HG03575 (cell line): ENCODE data around the gene ANAPC2.
"Not testable (repeated sequence)": the region's sequence is repeated elsewhere in the genome, so short reads cannot be mapped to it uniquely, and the experiment has no call there.

Experiments
- ATAC-seq: cut with Tn5 transposase; IDR thresholded peaks from one replicate; pipeline ENCODE4 v1.9.1; 2021; ENCODE audit not compliant: unreplicated experiment, insufficient number of reproducible peaks, low FRiP score; ENCODE audit errors: extremely low read depth

Gene ANAPC2

DNA sequence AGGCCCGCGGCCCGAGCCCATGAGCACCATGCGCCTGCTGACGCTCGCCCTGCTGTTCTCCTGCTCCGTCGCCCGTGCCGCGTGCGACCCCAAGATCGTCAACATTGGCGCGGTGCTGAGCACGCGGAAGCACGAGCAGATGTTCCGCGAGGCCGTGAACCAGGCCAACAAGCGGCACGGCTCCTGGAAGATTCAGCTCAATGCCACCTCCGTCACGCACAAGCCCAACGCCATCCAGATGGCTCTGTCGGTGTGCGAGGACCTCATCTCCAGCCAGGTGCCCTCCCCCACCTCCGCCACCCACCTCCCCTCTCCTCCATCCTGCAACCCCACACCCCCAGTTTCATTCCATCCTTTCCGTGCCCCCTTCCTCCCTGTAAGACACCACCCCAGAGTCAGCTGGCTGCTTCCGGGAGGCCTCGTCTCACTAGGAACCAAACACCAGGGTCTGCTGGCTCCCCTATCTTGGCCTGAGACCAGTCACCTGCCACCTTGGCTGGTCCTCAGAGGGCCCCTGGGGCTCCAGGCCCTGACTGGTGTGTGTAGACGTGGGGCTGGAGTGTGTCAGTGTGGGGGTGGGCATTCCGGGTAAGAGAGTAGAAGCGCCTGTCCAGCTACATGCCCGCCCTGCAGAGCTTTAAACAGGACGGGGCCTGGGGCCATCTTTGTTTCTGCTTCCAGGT, 48.8 kb downstream of the ANAPC2 start:
- ATAC-seq, result no peak

- no peak for ATAC-seq
Measured at GRCh38 chr9:137138722-137139467, 49.5 kb downstream of the ANAPC2 start, which contains the start of gene GRIN1. GRIN1 (plus strand) TSS chr9:137139154; CDS start chr9:137139487, 333 bp downstream.

DNA sequence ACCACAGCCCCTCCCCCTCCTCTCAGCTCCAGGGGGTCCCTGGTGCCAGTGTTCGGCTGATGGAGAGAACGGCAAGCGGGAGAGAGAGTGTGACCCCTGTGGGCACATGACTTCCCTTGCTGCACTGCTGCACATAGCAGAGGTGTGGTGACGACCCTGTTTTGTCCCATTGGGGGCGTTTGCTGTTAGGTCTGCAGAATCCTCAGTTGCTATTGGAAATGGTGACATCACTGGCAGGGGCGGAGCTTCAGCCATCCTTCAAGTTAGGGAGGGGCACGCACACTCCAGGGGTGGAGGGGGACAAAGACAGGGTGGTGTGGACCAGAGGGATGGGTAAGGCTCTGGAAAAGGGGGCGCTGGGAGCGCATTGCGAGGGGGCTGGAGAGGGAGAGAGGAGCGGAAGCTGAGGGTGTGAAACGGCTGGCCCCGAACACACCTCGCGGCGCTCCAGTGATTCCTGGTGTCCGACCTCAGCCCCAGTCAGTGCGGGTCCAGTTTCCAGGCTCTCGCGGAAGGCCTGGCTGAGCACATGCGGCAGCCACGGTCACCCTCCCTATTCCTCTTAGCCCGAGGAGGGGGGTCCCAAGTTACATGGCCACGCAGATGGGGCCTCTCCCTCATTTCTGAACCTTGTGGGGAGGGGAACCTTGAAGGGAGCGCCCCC, 50.2 kb downstream of the ANAPC2 start:
- no peak for ATAC-seq

GRCh38 chr9:137136881-137137607, 51.3 kb downstream of the ANAPC2 start:
- no peak for ATAC-seq

DNA sequence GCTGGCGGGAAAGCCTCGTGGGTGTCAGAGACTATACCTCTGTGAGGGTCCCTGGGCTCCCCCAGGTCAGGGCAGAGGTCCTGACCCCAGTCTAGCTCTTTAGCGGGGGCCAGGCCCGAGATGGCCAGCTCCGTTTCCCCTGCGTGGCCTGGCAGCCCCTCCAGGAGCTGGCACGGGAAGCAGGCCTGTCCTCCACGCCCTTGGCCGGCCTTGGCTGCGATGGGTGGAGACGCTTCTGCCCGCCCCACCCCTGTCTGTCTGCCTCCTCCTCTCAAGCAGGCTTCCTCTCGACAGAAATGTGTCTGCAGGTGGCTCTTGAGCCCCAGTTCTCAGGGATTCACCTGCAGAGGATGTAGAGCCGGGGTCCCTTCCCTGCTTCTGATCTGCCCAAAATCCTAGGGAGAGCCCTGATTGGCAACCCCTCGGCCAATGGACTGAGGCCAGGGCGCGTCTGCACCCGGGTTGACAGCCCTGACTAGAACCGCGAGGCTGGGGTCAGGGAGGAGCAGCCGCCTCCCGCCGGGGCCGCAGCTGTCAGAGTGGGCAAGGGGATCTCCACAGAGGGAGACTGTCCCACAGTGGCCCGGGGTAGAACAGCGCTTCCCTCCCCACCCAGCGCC, 52.0 kb downstream of the ANAPC2 start:
- ATAC-seq, result no peak

- not testable (repeated sequence) for ATAC-seq
Measured at GRCh38 chr9:137135154-137135553, 53.2 kb downstream of the ANAPC2 start.

GRCh38 chr9:137134191-137134590, 54.2 kb downstream of the ANAPC2 start:
- no peak for ATAC-seq

- no peak for ATAC-seq
Measured at GRCh38 chr9:137130176-137130755, 58.1 kb downstream of the ANAPC2 start.

DNA sequence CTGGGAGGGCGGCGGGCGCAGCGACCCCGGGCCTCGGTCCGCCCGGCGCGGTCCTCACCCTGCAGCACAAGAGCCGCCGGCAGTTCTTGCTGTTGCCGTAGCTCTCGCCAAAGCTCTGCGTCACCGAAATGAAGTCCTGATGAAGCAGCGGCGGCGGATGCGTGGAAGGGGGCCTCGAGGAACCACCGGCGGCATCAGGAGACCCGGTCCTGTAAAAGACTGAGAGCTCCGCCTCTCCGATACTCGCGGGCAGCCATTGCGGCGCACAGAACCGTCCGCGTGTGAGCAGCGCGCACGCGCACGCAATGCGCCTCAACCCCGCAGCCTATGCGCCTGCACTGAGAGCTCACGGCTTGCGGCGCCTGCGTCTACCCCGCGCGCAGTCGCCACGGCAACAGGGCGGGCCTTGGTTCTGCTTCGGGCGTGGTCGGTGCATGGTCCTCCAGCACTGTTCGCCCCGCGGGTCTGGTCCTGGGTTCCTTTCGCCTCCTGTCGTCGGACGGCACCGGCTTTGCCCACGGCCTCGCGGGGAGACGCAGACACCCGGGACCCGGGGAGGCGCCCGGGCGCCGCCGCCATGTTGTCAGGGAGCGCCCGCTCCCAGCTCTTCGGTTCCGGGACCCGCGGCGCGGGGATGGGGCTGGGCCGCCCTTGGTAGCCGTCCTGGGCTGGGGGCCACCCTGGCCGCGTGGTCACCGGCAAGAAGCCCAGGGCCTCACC, 58.7 kb downstream of the ANAPC2 start:
- ATAC-seq, result no peak

DNA sequence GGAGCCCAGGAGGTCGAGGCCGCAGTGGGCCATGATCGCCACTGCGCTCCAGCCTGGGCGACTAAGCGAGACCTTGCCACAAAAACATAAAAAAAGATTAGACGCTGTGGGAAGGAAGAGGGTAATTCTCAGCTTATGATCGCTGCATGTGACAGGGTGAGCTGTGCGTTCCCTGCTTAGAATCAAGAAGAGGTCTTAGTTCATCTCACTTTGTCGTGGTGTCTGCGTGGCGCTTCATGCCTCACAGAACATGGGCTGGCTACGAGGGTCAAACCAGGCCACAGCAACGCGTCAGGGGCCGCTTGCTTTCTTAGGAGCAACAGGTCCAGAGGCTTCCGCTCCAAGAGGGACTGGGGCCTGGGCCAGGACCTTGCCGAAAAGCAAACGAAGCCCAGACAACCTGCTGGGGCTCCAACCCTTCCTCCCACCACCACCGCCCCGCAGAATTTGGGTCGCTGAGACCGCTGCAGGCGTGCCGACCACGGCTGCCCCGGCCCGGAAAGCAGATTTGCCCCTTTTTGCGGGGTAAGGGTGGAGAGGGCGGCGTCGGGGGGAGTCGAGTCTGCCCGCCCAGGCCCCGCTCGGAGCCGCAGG, 59.4 kb downstream of the ANAPC2 start:
- ATAC-seq, result no peak

- no peak for ATAC-seq
Measured at GRCh38 chr9:137128158-137128861, 60.0 kb downstream of the ANAPC2 start.

- ATAC-seq, result no peak
Measured at GRCh38 chr9:137127301-137128157, 60.8 kb downstream of the ANAPC2 start.

DNA sequence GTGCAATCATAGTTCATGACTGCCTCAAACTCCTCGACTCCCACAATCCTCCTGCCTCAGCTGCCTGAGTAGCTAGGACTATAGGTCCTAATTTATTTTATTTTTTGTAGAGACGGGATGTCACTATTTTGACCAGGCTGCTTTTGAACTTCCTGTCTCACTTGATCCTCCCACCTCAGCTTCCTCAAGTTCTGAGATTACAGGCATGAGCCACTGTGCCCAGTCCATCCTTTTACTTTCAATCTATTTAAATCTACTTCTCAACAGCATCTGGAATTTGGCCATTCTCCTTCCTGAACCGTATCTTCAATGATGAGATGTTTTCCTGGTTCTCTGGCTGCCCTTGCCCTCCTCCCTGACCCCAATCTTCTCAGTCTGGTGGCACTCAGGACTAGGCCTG, 61.6 kb downstream of the ANAPC2 start:
- no peak for ATAC-seq
